K562 (cell line): Measurements from ENCODE around the gene CFHR5. TPM values are rescaled to one million over a fixed set of nuclear protein-coding genes. Genes with fewer than 3 reads are reported as not detected.
A peak's percentile ranks its signal among the peaks of the same experiment; 100 is the strongest.

Experiments
- ATAC-seq: fragments of 200-7000 bp; cut with Tn5 transposase; 3 replicates; pipeline ENCODE4 v1.9.1; 2020; ENCODE audit warnings: moderate library complexity
- BruUV-seq: library from RNA; stranded (reverse); fragments of 400-500 nt; replicated peaks from 2 replicates; lab custom pipeline; 2021; lab: Mats Ljungman, UMichigan
- CTCF ChIA-PET: fragments of 300-600 bp; formaldehyde crosslinking; extraction: SDS; loops from one replicate; lab custom pipeline; 2021; ENCODE audit warnings: low intra/inter-chr PET ratio; lab: Yijun Ruan, JAX
- POLR2A ChIA-PET: fragments of 300-600, 350-650 bp; sonication (Branson Sonifier 250); formaldehyde crosslinking; extraction: SDS; loops from one replicate; lab custom pipeline; 2021; ENCODE audit warnings: antibody characterized with exemption, inconsistent platforms; lab: Yijun Ruan, JAX
- DNase-seq, 4 experiments: peaks; one replicate each; pipeline versions ENCODE4 v3.0.0 to v3.0.0-alpha.2; 2011 to 2018; ENCODE audit warnings: low spot score in 3 of 4, mixed read lengths in 3 of 4; ENCODE audit errors: extremely low read depth in 1 of 4
- FAIRE-seq: peaks from 2 replicates; lab custom pipeline; 2011; peaks lifted over from hg19 to GRCh38; lab: Jason Lieb, UNC
- H2AFZ ChIP-seq: 2 replicates; pipeline ENCODE4 v1.6.0; 2011; ENCODE audit warnings: low read depth, low read length, control low read depth, inconsistent platforms
- H3K27ac ChIP-seq: fragments of 200-600 bp; 3 replicates; pipeline ENCODE4 v1.8.0; 2011; ENCODE audit warnings: low read depth, mild to moderate bottlenecking, control low read depth, inconsistent platforms, low read length, moderate library complexity, mixed read lengths; ENCODE audit errors: extremely low read depth
- H3K27me3 ChIP-seq, 2 experiments: fragments of 300-600 bp in 1 of 2; 2 replicates in 1 of 2; 3 replicates in 1 of 2; pipeline versions ENCODE4 v1.6.0 to v1.8.0; 2011; ENCODE audit warnings: inconsistent platforms in 2 of 2, low read length in 2 of 2, mild to moderate bottlenecking in 1 of 2, mixed read lengths in 1 of 2, moderate library complexity in 1 of 2; ENCODE audit not compliant: control insufficient read depth in 2 of 2, insufficient read depth in 2 of 2
- H3K36me3 ChIP-seq: fragments of 300-600 bp; 3 replicates; pipeline ENCODE4 v1.8.0; 2011; ENCODE audit warnings: mild to moderate bottlenecking, low read length, inconsistent platforms; ENCODE audit not compliant: control insufficient read depth, insufficient read depth
- H3K4me1 ChIP-seq, 2 experiments: fragments of 200-600 bp in 1 of 2; replicated peaks in 1 of 2; 2 replicates in 1 of 2; 3 replicates in 1 of 2; pipeline versions ENCODE4 v1.5.1 to v1.8.0; 2011; ENCODE audit warnings: inconsistent platforms in 2 of 2, low read length in 2 of 2, mild to moderate bottlenecking in 1 of 2, mixed read lengths in 1 of 2, moderate library complexity in 1 of 2; ENCODE audit not compliant: control insufficient read depth in 2 of 2, insufficient read depth in 2 of 2
- H3K4me2 ChIP-seq: 2 replicates; pipeline ENCODE4 v1.6.1; 2011; ENCODE audit warnings: low read length, control low read depth, inconsistent platforms, mixed read lengths; ENCODE audit not compliant: insufficient read depth
- H3K4me3 ChIP-seq: fragments of 200-600 bp; sonication (generic), shearing (Covaris generic); 2 replicates; pipeline ENCODE4 v1.5.1; 2016; ENCODE audit warnings: control low read depth, inconsistent platforms
- H3K79me2 ChIP-seq: fragments of 200-600 bp; 3 replicates; pipeline ENCODE4 v1.8.0; 2011; ENCODE audit warnings: low read length, inconsistent platforms; ENCODE audit not compliant: control insufficient read depth, insufficient read depth
- H3K9ac ChIP-seq, 2 experiments: 2 replicates each; pipeline versions ENCODE4 v1.6.0 to v1.6.1; 2011; ENCODE audit warnings: low read depth in 2 of 2, low read length in 2 of 2, control low read depth in 1 of 2, inconsistent platforms in 1 of 2, mild to moderate bottlenecking in 1 of 2, mixed read lengths in 1 of 2; ENCODE audit not compliant: insufficient read depth in 1 of 2
- H3K9me1 ChIP-seq: one replicate; pipeline ENCODE4 v1.6.0; 2011; ENCODE audit warnings: inconsistent platforms, mild to moderate bottlenecking, low read length, moderate library complexity; ENCODE audit not compliant: control insufficient read depth, insufficient read depth
- H3K9me3 ChIP-seq: replicated peaks from 2 replicates; pipeline ENCODE4 v1.5.1; 2011; ENCODE audit warnings: low read depth, low read length, inconsistent platforms; ENCODE audit not compliant: control insufficient read depth, insufficient read depth
- H4K20me1 ChIP-seq: replicated peaks from 2 replicates; pipeline ENCODE4 v1.6.1; 2011; ENCODE audit warnings: low read length, inconsistent platforms, mixed read lengths; ENCODE audit not compliant: control insufficient read depth, insufficient read depth
- BACH1 ChIP-seq: fragments of 200-800 bp; sonication (Bioruptor generic); IDR thresholded peaks from 2 replicates; pipeline ENCODE4 v1.6.1; 2016; ENCODE audit warnings: missing genetic modification characterization, missing compliant biosample characterization
- CREB3L1 ChIP-seq: fragments of 450-650 bp; IDR thresholded peaks from 2 replicates; pipeline ENCODE4 v1.6.1; 2014; ENCODE audit warnings: low read depth, mild to moderate bottlenecking, moderate library complexity, borderline replicate concordance
- ILK ChIP-seq: fragments of 450-650 bp; IDR thresholded peaks from 2 replicates; pipeline ENCODE4 v1.6.1; 2016; ENCODE audit warnings: missing genetic modification characterization, low read depth, mild to moderate bottlenecking, missing compliant biosample characterization, moderate library complexity, borderline replicate concordance
- MEF2A ChIP-seq: IDR thresholded peaks from 2 replicates; pipeline ENCODE4 v1.6.1; 2011; ENCODE audit warnings: low read depth, mild to moderate bottlenecking, low read length, moderate library complexity; ENCODE audit not compliant: control insufficient read depth
- NR2C1 ChIP-seq, 2 experiments: fragments of 450-650 bp; IDR thresholded peaks; 2 replicates each; pipeline ENCODE4 v1.6.1; 2017; ENCODE audit warnings: mild to moderate bottlenecking in 2 of 2, antibody characterized with exemption in 1 of 2, inconsistent platforms in 1 of 2, missing compliant biosample characterization in 1 of 2, missing genetic modification characterization in 1 of 2
- NR2C2 ChIP-seq, 2 experiments: fragments of 200-800 bp in 1 of 2; sonication (Bioruptor generic) in 1 of 2; sonication (generic) in 1 of 2; formaldehyde crosslinking in 1 of 2; IDR thresholded peaks; 2 replicates each; pipeline versions ENCODE4 v1.6.1 to v1.8.0; 2016 to 2022; ENCODE audit warnings: mild to moderate bottlenecking in 1 of 2, missing compliant biosample characterization in 1 of 2, missing genetic modification characterization in 1 of 2, missing genetic modification reagents in 1 of 2
- RBBP5 ChIP-seq: fragments of 200-600 bp; sonication (generic); IDR thresholded peaks from 2 replicates; pipeline ENCODE4 v1.6.1; 2012; ENCODE audit warnings: borderline replicate concordance, mild to moderate bottlenecking, low read length, control low read depth, inconsistent platforms; ENCODE audit not compliant: insufficient read depth, poor library complexity, severe bottlenecking
- RBFOX2 ChIP-seq: fragments of 200-400 bp; formaldehyde crosslinking; IDR thresholded peaks from 2 replicates; pipeline ENCODE4 v1.6.1; 2017; ENCODE audit warnings: low read depth, mild to moderate bottlenecking, low read length, moderate library complexity
- ZC3H4 ChIP-seq: sonication (generic); formaldehyde crosslinking; IDR thresholded peaks from 2 replicates; pipeline ENCODE4 v1.9.0; 2021; ENCODE audit warnings: missing genetic modification reagents, borderline replicate concordance
- ZNF165 ChIP-seq: fragments of 250-450 bp; sonication (Bioruptor Pico); IDR thresholded peaks from 2 replicates; pipeline ENCODE4 v1.4.0; 2020; ENCODE audit warnings: borderline replicate concordance
- ZNF644 ChIP-seq: fragments of 200-800 bp; sonication (Bioruptor generic); IDR thresholded peaks from 2 replicates; pipeline ENCODE4 v1.6.1; 2016; ENCODE audit warnings: low read depth, missing genetic modification characterization, missing compliant biosample characterization
- WGBS: fragments of 100-300 bp; shearing (Covaris generic); methylation state at CpG from one replicate; pipeline ENCODE4 v1.1.6; 2016; ENCODE audit warnings: low coverage, mixed read lengths; ENCODE audit not compliant: insufficient coverage; ENCODE audit errors: missing lambda C conversion rate; 5-methylcytosine and 5-hydroxymethylcytosine counted together
- in situ Hi-C: fragments of 300-500 bp; cut with MboI; formaldehyde crosslinking; loops from 4 replicates; pipeline ENCODE4 v1.15.0; 2018; ENCODE audit warnings: inconsistent platforms, mixed read lengths
- intact Hi-C: fragments of 100-400 bp; cut with micrococcal nuclease; formaldehyde crosslinking; loops from 2 replicates; pipeline ENCODE4 v1.14.2; 2022
- polyA plus RNA-seq, 8 experiments: library from polyadenylated mRNA; depleted of rRNA in 4 of 8; stranded (reverse) in 5 of 8; unstranded in 3 of 8; fragments of >200 nt; fragmentation: Nextera tagmentation in 2 of 8; fragmentation: Illumina TruSeq in 1 of 8; extraction: Ambion mirVana in 2 of 8; extraction: Trizol in 1 of 8; gene quantifications; 2 replicates each; pipeline versions ENCODE4 v1.2.1 to v1.2.3, GENCODE V29; 2011 to 2014; ENCODE audit warnings: inconsistent platforms in 1 of 8, missing spikeins in 1 of 8
- total RNA-seq, 7 experiments: library from RNA; depleted of rRNA in 6 of 7; stranded (reverse); fragments of >200 nt in 6 of 7; fragmentation: Illumina TruSeq in 2 of 7; extraction: Trizol in 2 of 7; gene quantifications; 2 replicates each; pipeline versions ENCODE4 v1.2.1 to v1.2.3, GENCODE V29; 2011 to 2021; ENCODE audit warnings: low replicate concordance in 1 of 7
- TF ChIP-seq, protein P1 (sequence below): sonication (generic); formaldehyde crosslinking; IDR thresholded peaks from 2 replicates; pipeline ENCODE4 v1.8.0; 2023; ENCODE audit warnings: mild to moderate bottlenecking, missing genetic modification reagents
- TF ChIP-seq, protein P2 (sequence below): fragments of 450-650 bp; formaldehyde crosslinking; IDR thresholded peaks from 2 replicates; pipeline ENCODE4 v1.4.0; 2022; ENCODE audit warnings: mild to moderate bottlenecking, moderate library complexity

Gene CFHR5
- total and polyA plus RNA-seq, 9 of the 15 experiments (the other 6 are each of a cell fraction or from before 2014, with no cell fraction given): not detected

- no peaks in the 10 kb centered on the region for H3K4me1 ChIP-seq
- H3K79me2 ChIP-seq: no peaks in the 10 kb centered on the region
- no peak overlapping the region for H3K4me3 ChIP-seq
- no peak overlapping the region for H3K9ac ChIP-seq
- peak in 2 of 4 experiments; percentile 17 to 59 for DNase-seq
- POLR2A ChIA-PET: interaction anchor here (0.6 kb wide), 1 partner anchor 10 kb away, joined by 3 read pairs; no protein-coding TSS in a partner anchor
- FAIRE-seq: peak; percentile 26
- H2AFZ ChIP-seq: peak overlapping the region; percentile 71
- CTCF ChIA-PET: interaction anchor here (0.6 kb wide), 1 partner anchor 13 kb away, joined by 3 read pairs; no protein-coding TSS in a partner anchor
- intact Hi-C loops (no loop called here), in situ Hi-C loops (no loop called here)
- peak overlapping the region; percentile 23 for H3K4me2 ChIP-seq
- BruUV-seq: no TSS peak
- H3K27ac ChIP-seq: peak overlapping the region; percentile 65; the same call in 2 of the 3 replicates
- H3K36me3 ChIP-seq: no peaks in the 10 kb centered on the region
- no peaks in the 10 kb centered on the region for H4K20me1 ChIP-seq
- 1% methylated on average over 8 of the region's 8 CpGs for WGBS
- ATAC-seq: peak; percentile 75
- no peaks in the 10 kb centered on the region for H3K9me1 ChIP-seq
- H3K9me3 ChIP-seq: no peaks in the 10 kb centered on the region
- H3K27me3 ChIP-seq: no peaks in the 10 kb centered on the region
- TF ChIP-seq ZC3H4 (no peak), NR2C2 (CRISPR knock-in tag; IDR thresholded peaks at IDR 0.05) (no peak), NR2C2 (tag; IDR thresholded peaks at IDR 0.05) (peak; percentile 41), NR2C1 (IDR thresholded peaks at IDR 0.05) (no peak), NR2C1 (tag; IDR thresholded peaks at IDR 0.05) (peak; percentile 38; the same call in 1 of the 2 replicates), RBFOX2 (0 out of 2 replicates have a peak, but pooled peaks have one; percentile 18), ZNF165 (CRISPR knock-in tag) (no peak), ZNF644 (tag) (0 out of 2 replicates have a peak, but pooled peaks have one; percentile 55), CREB3L1 (no peak), MEF2A (no peak), RBBP5 (peak; percentile 44), ILK (tag) (no peak), BACH1 (peak; percentile 74; the same call in 1 of the 2 replicates)
- TF ChIP-seq, protein P1, sequence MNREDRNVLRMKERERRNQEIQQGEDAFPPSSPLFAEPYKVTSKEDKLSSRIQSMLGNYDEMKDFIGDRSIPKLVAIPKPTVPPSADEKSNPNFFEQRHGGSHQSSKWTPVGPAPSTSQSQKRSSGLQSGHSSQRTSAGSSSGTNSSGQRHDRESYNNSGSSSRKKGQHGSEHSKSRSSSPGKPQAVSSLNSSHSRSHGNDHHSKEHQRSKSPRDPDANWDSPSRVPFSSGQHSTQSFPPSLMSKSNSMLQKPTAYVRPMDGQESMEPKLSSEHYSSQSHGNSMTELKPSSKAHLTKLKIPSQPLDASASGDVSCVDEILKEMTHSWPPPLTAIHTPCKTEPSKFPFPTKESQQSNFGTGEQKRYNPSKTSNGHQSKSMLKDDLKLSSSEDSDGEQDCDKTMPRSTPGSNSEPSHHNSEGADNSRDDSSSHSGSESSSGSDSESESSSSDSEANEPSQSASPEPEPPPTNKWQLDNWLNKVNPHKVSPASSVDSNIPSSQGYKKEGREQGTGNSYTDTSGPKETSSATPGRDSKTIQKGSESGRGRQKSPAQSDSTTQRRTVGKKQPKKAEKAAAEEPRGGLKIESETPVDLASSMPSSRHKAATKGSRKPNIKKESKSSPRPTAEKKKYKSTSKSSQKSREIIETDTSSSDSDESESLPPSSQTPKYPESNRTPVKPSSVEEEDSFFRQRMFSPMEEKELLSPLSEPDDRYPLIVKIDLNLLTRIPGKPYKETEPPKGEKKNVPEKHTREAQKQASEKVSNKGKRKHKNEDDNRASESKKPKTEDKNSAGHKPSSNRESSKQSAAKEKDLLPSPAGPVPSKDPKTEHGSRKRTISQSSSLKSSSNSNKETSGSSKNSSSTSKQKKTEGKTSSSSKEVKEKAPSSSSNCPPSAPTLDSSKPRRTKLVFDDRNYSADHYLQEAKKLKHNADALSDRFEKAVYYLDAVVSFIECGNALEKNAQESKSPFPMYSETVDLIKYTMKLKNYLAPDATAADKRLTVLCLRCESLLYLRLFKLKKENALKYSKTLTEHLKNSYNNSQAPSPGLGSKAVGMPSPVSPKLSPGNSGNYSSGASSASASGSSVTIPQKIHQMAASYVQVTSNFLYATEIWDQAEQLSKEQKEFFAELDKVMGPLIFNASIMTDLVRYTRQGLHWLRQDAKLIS (CRISPR knock-in tag): no peak
- TF ChIP-seq, protein P2, sequence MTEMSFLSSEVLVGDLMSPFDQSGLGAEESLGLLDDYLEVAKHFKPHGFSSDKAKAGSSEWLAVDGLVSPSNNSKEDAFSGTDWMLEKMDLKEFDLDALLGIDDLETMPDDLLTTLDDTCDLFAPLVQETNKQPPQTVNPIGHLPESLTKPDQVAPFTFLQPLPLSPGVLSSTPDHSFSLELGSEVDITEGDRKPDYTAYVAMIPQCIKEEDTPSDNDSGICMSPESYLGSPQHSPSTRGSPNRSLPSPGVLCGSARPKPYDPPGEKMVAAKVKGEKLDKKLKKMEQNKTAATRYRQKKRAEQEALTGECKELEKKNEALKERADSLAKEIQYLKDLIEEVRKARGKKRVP (CRISPR knock-in tag): peak; percentile 68
Measured at GRCh38 chr1:197017558-197018146, 40.3 kb downstream of the CFHR5 start.
